Common myeloid progenitor, CD34-positive (primary cell): ENCODE results near the gene SHROOM1.
A peak's percentile ranks its signal among the peaks of the same experiment; 100 is the strongest.

Source experiments
- CTCF ChIA-PET: fragments of 350-600 bp; sonication (Branson Sonifier 250); formaldehyde crosslinking; loops from one replicate; lab custom pipeline; 2021; ENCODE audit warnings: antibody characterized with exemption; lab: Charles Lee
- POLR2A ChIA-PET: fragments of 350-600 bp; sonication (Branson Sonifier 250); formaldehyde crosslinking; loops from one replicate; lab custom pipeline; 2021; ENCODE audit warnings: antibody characterized with exemption; lab: Charles Lee
- DNase-seq, 3 donors: peaks; one replicate each; pipeline versions ENCODE4 v3.0.0 to v3.0.0-alpha.2; 2013
- H3K27ac ChIP-seq, 2 experiments: 1 replicate in 1 of 2; 2 replicates in 1 of 2; pipeline ENCODE4 v1.7.0; 2013; ENCODE audit warnings: inconsistent platforms in 2 of 2, low read length in 2 of 2, mild to moderate bottlenecking in 2 of 2, low read depth in 1 of 2, moderate library complexity in 1 of 2; ENCODE audit not compliant: severe bottlenecking in 2 of 2, insufficient read depth in 1 of 2, poor library complexity in 1 of 2
- H3K27me3 ChIP-seq, 5 experiments: replicated peaks in 2 of 5; 1 replicate in 3 of 5; 2 replicates in 2 of 5; pipeline versions ENCODE4 v1.6.1 to v1.7.0; 2013; ENCODE audit warnings: low read length in 4 of 5, mild to moderate bottlenecking in 2 of 5, moderate library complexity in 2 of 5, inconsistent platforms in 1 of 5; ENCODE audit not compliant: insufficient read depth in 5 of 5, control insufficient read depth in 4 of 5
- H3K36me3 ChIP-seq, 4 experiments: 1 replicate in 2 of 4; 2 replicates in 2 of 4; pipeline versions ENCODE4 v1.6.1 to v1.7.0; 2013; ENCODE audit warnings: low read length in 3 of 4, control low read depth in 1 of 4, mild to moderate bottlenecking in 1 of 4; ENCODE audit not compliant: control insufficient read depth in 4 of 4, insufficient read depth in 4 of 4
- H3K4me1 ChIP-seq, 4 experiments: 1 replicate in 3 of 4; 2 replicates in 1 of 4; pipeline versions ENCODE4 v1.6.1 to v1.7.1; 2013; ENCODE audit warnings: low read length in 3 of 4, mild to moderate bottlenecking in 3 of 4, control low read depth in 1 of 4, inconsistent platforms in 1 of 4, moderate library complexity in 1 of 4; ENCODE audit not compliant: control insufficient read depth in 4 of 4, insufficient read depth in 4 of 4; ENCODE audit errors: control extremely low read depth in 1 of 4
- H3K4me3 ChIP-seq, 7 experiments: 1 replicate in 4 of 7; 2 replicates in 3 of 7; pipeline versions ENCODE4 v1.5.1 to v1.7.0; 2013; ENCODE audit warnings: mild to moderate bottlenecking in 7 of 7, low read length in 6 of 7, moderate library complexity in 6 of 7, inconsistent platforms in 2 of 7, low read depth in 2 of 7, control low read depth in 1 of 7; ENCODE audit not compliant: insufficient read depth in 4 of 7, control insufficient read depth in 1 of 7; ENCODE audit errors: extremely low read depth in 1 of 7
- H3K9me3 ChIP-seq, 5 experiments: 1 replicate in 4 of 5; 2 replicates in 1 of 5; pipeline versions ENCODE4 v1.6.1 to v1.7.1; 2013; ENCODE audit warnings: low read length in 4 of 5, mild to moderate bottlenecking in 2 of 5, inconsistent platforms in 1 of 5, low read depth in 1 of 5, moderate library complexity in 1 of 5; ENCODE audit not compliant: control insufficient read depth in 4 of 5, insufficient read depth in 2 of 5; ENCODE audit errors: control extremely low read depth in 1 of 5
- WGBS: methylation state at CpG from one replicate; pipeline ENCODE4 v1.1.5; 2013; ENCODE audit not compliant: insufficient coverage; 5-methylcytosine and 5-hydroxymethylcytosine counted together

The SHROOM1 gene

GRCh38 chr5:132873119-132873929 lies 42.9 kb upstream of the SHROOM1 start, which contains the start of gene LEAP2:
LEAP2 (plus strand) TSS chr5:132873668; CDS start chr5:132873695, 27 bp downstream.
- H3K4me3 ChIP-seq, result no peak within 1 kb of the TSS
- H3K27me3 ChIP-seq, result no peaks in the 10 kb centered on the region
- H3K4me1 ChIP-seq, result no peaks in the 10 kb centered on the region
- WGBS, result 90% methylated on average over 3 of the region's 6 CpGs
- POLR2A ChIA-PET, result no interaction called here
- DNase-seq, result no peak
- H3K27ac ChIP-seq, result no peak within 1 kb of the TSS
- CTCF ChIA-PET, result interaction anchor here (0.8 to 6.2 kb wide), 8 partner anchors 7 to 48 kb away, joined by 3 to 31 read pairs (median 4); no protein-coding TSS in a partner anchor
- H3K36me3 ChIP-seq, result peaks cover 2 to 61% (median 20%) of the 10 kb centered on the region in 4 experiments
- H3K9me3 ChIP-seq, result no peaks in the 10 kb centered on the region

- Histone ChIP-seq H3K4me3 (no peak overlapping the region), H3K36me3 (peaks cover 4 to 60% (median 19%) of the 10 kb centered on the region in 4 experiments), H3K9me3 (no peaks in the 10 kb centered on the region), H3K27me3 (no peaks in the 10 kb centered on the region), H3K4me1 (peaks cover 0 to under 1% (median 0%) of the 10 kb centered on the region in 4 experiments), H3K27ac (no peak overlapping the region)
- ChIA-PET POLR2A (no interaction called here), CTCF (interaction anchor here (0.8 to 6.2 kb wide), 7 partner anchors 8 to 48 kb away, joined by 3 to 31 read pairs (median 3); no protein-coding TSS in a partner anchor)
- no peak for DNase-seq
- WGBS, result 100% methylated on average over 1 of the region's 1 CpG
Observed at GRCh38 chr5:132872788-132873118, 42.3 kb upstream of the SHROOM1 start.

GRCh38 chr5:132871459-132872284 lies 41.2 kb upstream of the SHROOM1 start:
- no peak for DNase-seq
- Histone ChIP-seq H3K36me3 (peaks cover 4 to 58% (median 20%) of the 10 kb centered on the region in 4 experiments), H3K27me3 (no peaks in the 10 kb centered on the region), H3K9me3 (no peaks in the 10 kb centered on the region), H3K27ac (no peak overlapping the region), H3K4me3 (no peak overlapping the region), H3K4me1 (peaks cover 5 to 11% (median 7%) of the 10 kb centered on the region in 4 experiments)
- ChIA-PET POLR2A (no interaction called here), CTCF (interaction anchor here (1.2 to 6.2 kb wide), 4 partner anchors 8 to 41 kb away, joined by 3 to 31 read pairs (median 6); partner anchors contain the start of gene SHROOM1)
- 93% methylated on average over 3 of the region's 5 CpGs for WGBS

GRCh38 chr5:132870801-132871200 lies 40.4 kb upstream of the SHROOM1 start:
- DNase-seq, result no peak
- Histone ChIP-seq H3K27me3 (no peaks in the 10 kb centered on the region), H3K4me3 (no peak overlapping the region), H3K27ac (no peak overlapping the region), H3K36me3 (peaks cover 4 to 56% (median 20%) of the 10 kb centered on the region in 4 experiments), H3K9me3 (no peaks in the 10 kb centered on the region), H3K4me1 (peaks cover 5 to 15% (median 12%) of the 10 kb centered on the region in 4 experiments)
- ChIA-PET POLR2A (no interaction called here), CTCF (interaction anchor here (1.2 to 6.2 kb wide), 4 partner anchors 9 to 50 kb away, joined by 3 to 31 read pairs (median 6); partner anchors contain the start of gene SHROOM1)
- 94% methylated on average over 2 of the region's 2 CpGs for WGBS

GRCh38 chr5:132868754-132869153 lies 38.3 kb upstream of the SHROOM1 start:
- CTCF ChIA-PET, result interaction anchor here (0.6 to 2.8 kb wide), 5 partner anchors 11 to 1930 kb away, joined by 3 to 14 read pairs (median 3); no protein-coding TSS in a partner anchor
- 100% methylated on average over 3 of the region's 4 CpGs for WGBS
- H3K36me3 ChIP-seq, result peaks cover 4 to 49% (median 17%) of the 10 kb centered on the region in 4 experiments
- H3K9me3 ChIP-seq, result no peaks in the 10 kb centered on the region
- peaks cover 5 to 20% (median 17%) of the 10 kb centered on the region in 4 experiments for H3K4me1 ChIP-seq
- POLR2A ChIA-PET, result no interaction called here
- no peak for DNase-seq
- H3K4me3 ChIP-seq, result no peak overlapping the region
- H3K27ac ChIP-seq, result no peak overlapping the region
- H3K27me3 ChIP-seq, result no peaks in the 10 kb centered on the region

- Histone ChIP-seq H3K36me3 (peaks cover 4 to 37% (median 16%) of the 10 kb centered on the region in 4 experiments), H3K27ac (peak overlapping the region; percentile 75 to 91), H3K27me3 (no peaks in the 10 kb centered on the region), H3K4me3 (peak overlapping the region; percentile 64 to 95 (median 86)), H3K4me1 (peaks cover 5 to 20% (median 17%) of the 10 kb centered on the region in 4 experiments), H3K9me3 (no peaks in the 10 kb centered on the region)
- POLR2A ChIA-PET, result interaction anchor here (0.9 kb wide), 2 partner anchors 41 to 400 kb away, joined by 3 read pairs; no protein-coding TSS in a partner anchor
- no peak for DNase-seq
- CTCF ChIA-PET, result interaction anchor here (0.9 to 6.6 kb wide), 9 partner anchors 10 to 365 kb away, joined by 3 to 34 read pairs (median 7); partner anchors contain the start of gene SHROOM1
- 15% methylated on average over 7 of the region's 13 CpGs for WGBS
Observed at GRCh38 chr5:132867046-132867451, 36.6 kb upstream of the SHROOM1 start.
